Measurements from ENCODE around the gene CRISP3.

The CRISP3 gene

DNA sequence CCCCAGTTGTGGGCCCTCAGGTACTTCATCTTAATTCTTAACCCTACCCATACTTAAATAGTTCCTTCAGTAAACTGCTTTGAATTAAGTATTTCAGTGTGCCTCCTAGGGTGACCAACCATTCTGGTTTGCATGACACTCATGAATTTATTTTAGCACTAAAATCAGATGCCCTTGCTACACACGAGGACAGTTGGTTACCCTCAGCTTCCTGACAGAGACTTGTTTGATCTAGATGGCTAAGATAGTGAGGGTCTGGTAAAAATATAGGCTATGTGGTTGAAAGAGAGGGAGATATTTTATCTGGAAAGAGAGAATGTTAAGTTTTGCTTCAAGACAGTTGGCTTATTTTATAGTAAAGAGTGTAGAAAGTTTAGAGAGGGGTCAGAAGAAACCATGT lies 32.3 kb upstream of the CRISP3 start:
- TF ChIP-seq, protein P1, sequence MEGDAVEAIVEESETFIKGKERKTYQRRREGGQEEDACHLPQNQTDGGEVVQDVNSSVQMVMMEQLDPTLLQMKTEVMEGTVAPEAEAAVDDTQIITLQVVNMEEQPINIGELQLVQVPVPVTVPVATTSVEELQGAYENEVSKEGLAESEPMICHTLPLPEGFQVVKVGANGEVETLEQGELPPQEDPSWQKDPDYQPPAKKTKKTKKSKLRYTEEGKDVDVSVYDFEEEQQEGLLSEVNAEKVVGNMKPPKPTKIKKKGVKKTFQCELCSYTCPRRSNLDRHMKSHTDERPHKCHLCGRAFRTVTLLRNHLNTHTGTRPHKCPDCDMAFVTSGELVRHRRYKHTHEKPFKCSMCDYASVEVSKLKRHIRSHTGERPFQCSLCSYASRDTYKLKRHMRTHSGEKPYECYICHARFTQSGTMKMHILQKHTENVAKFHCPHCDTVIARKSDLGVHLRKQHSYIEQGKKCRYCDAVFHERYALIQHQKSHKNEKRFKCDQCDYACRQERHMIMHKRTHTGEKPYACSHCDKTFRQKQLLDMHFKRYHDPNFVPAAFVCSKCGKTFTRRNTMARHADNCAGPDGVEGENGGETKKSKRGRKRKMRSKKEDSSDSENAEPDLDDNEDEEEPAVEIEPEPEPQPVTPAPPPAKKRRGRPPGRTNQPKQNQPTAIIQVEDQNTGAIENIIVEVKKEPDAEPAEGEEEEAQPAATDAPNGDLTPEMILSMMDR (IDR thresholded peaks at IDR 0.05; ENCODE audit: low read depth, low read length, missing control alignments): no peak
- no peak for DNase-seq
- no peak overlapping the region for H3K4me3 ChIP-seq (ENCODE audit: low read depth, low read length)
- no peaks in the 10 kb centered on the region for H3K27me3 ChIP-seq (replicated peaks)
- in situ Hi-C loops (cut with HindIII; ENCODE audit: low pct_ligation_motif_present, low sequenced_read_pairs): no loop called here
- H3K27ac ChIP-seq: no peak overlapping the region
- no peaks in the 10 kb centered on the region for H3K36me3 ChIP-seq (replicated peaks)

DNA sequence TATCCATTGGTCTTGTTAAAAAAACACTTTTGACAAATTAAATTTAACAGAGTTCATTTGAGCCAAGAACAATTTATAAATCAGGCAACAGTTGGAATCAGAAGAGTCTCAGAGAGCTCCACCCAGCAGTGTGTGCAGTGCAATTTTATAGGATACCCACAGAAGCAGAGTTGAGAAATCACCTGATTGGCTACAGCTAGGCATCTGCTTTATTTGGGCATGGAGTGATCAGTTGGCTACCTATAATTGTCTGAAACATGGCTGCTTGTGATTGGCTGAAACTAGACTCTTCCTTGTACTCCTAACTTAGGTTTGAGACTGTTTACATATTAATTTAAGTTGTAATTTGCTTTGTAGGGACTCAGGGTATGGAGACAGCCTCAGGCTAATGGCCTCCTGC lies 30.9 kb upstream of the CRISP3 start:
- TF ChIP-seq, protein P1 (IDR thresholded peaks at IDR 0.05; ENCODE audit: low read depth, low read length, missing control alignments): no peak
- DNase-seq: no peak
- Histone ChIP-seq H3K27me3 (replicated peaks) (no peaks in the 10 kb centered on the region), H3K27ac (no peak overlapping the region), H3K36me3 (replicated peaks) (no peaks in the 10 kb centered on the region), H3K4me3 (ENCODE audit: low read depth, low read length) (no peak overlapping the region)
- in situ Hi-C loops (cut with HindIII; ENCODE audit: low pct_ligation_motif_present, low sequenced_read_pairs): no loop called here

DNA sequence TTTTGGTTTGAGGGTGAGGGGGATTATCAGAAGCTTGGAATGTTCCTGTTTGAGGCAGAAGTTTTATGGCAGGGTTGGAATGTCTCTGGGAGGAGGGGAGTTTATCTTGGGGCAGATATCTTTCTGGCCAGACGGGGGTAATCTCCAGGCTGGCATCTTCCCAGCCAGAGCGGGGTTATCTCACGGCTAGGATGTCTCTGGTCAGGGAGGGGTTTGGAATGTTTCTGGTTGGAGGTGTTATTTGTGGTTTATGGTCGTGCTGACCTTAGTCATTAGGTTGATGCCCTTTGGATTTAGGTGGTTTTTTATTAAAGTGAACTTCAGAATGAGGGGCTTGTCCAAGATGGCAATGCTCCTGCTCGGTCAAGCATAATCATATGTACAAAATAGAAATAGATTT lies 28.1 kb upstream of the CRISP3 start:
- Histone ChIP-seq H3K27ac (no peak overlapping the region), H3K4me3 (ENCODE audit: low read depth, low read length) (no peak overlapping the region), H3K36me3 (replicated peaks) (no peaks in the 10 kb centered on the region), H3K27me3 (replicated peaks) (no peaks in the 10 kb centered on the region)
- DNase-seq: no peak
- in situ Hi-C loops (cut with HindIII; ENCODE audit: low pct_ligation_motif_present, low sequenced_read_pairs): no loop called here
- TF ChIP-seq, protein P1 (IDR thresholded peaks at IDR 0.05; ENCODE audit: low read depth, low read length, missing control alignments): no peak

DNA sequence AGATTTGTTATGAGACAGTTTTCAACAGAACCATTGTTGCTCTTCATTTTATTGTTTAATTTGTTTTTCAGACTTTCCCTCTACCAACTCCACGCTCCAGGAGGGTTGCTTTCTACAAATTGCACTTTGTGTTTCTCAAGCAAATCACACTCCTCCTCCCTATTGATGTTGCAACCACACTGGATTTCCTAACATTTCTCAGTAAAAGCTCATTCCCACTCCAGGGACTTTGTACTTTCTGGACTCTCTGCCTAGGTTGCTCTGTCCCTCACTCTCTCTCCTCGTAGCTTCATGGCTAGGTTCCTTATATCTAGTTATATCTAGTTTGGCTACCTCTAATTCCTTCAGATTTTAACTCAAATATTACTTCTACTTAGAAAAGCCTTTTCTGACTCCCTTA lies 22.6 kb upstream of the CRISP3 start:
- H3K27ac ChIP-seq: no peak overlapping the region
- in situ Hi-C loops (cut with HindIII; ENCODE audit: low pct_ligation_motif_present, low sequenced_read_pairs): no loop called here
- no peak for DNase-seq
- H3K36me3 ChIP-seq (replicated peaks): no peaks in the 10 kb centered on the region
- no peak overlapping the region for H3K4me3 ChIP-seq (ENCODE audit: low read depth, low read length)
- TF ChIP-seq, protein P1 (IDR thresholded peaks at IDR 0.05; ENCODE audit: low read depth, low read length, missing control alignments): no peak
- no peaks in the 10 kb centered on the region for H3K27me3 ChIP-seq (replicated peaks)

DNA sequence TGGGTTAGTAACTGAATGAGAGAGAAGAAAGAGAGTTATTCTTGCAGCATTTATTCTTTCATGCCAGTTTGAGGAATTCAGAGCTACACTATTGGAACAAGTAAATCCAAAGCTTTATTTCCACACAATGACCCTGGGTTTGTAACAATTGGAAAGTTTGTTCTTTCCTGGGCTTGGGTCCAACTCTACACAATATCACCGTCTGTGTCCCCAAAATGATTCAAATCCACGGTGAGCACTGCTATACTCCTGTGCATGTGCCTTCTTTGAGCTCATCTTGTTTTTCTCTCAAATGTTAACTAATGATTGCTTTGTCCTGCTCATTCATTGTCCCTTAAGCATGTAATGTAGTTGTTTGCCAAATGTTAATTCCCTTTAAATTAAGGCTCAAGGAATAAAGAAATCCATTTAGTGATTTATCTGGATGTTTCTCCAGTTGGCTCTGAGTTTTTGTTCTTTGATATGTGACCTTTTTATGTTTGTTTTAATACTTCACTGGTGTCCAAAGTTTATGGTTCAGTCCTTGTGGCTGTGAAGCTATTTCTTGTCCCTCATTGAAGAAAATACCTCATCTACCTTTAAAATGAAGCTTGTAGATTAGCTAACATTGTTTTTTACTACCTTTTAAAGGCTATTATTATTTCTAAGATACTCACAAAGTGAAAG lies 20.5 kb upstream of the CRISP3 start:
- H3K4me3 ChIP-seq (ENCODE audit: low read depth, low read length): no peak overlapping the region
- no peak for DNase-seq
- H3K27me3 ChIP-seq (replicated peaks): no peaks in the 10 kb centered on the region
- TF ChIP-seq, protein P1 (IDR thresholded peaks at IDR 0.05; ENCODE audit: low read depth, low read length, missing control alignments): no peak
- H3K36me3 ChIP-seq (replicated peaks): no peaks in the 10 kb centered on the region
- H3K27ac ChIP-seq: no peak overlapping the region
- in situ Hi-C loops (cut with HindIII; ENCODE audit: low pct_ligation_motif_present, low sequenced_read_pairs): no loop called here

DNA sequence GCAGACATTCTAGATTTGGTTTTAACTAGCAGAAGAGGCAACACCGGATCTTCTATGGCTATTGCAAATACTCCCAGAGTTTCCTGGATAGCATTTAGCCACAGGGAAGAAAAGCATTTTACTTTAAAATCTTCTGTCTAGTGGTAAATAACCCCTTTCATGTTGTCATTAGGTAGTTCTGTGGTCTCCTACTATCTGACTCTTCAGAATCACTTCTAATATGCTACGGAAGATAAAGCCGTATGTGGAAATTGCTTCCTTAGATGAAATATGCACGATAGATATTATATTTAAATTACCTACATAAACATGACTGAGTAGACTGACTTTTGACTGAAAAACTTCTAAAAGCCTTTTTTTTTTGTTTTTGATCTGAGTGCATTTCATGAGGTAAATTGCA lies 759 bp downstream of the CRISP3 start:
- no peaks in the 10 kb centered on the region for H3K27me3 ChIP-seq (replicated peaks)
- no peak for DNase-seq
- H3K27ac ChIP-seq: no peak overlapping the region
- in situ Hi-C loops (cut with HindIII; ENCODE audit: low pct_ligation_motif_present, low sequenced_read_pairs): no loop called here
- H3K4me3 ChIP-seq (ENCODE audit: low read depth, low read length): no peak overlapping the region
- no peaks in the 10 kb centered on the region for H3K36me3 ChIP-seq (replicated peaks)
- TF ChIP-seq, protein P1 (IDR thresholded peaks at IDR 0.05; ENCODE audit: low read depth, low read length, missing control alignments): no peak
